Hepatic stellate cell (primary cell): ENCODE data around the gene NOM1.
"Not testable (repeated sequence)": the region's sequence is repeated elsewhere in the genome, so short reads cannot be mapped to it uniquely, and the experiment has no call there.

Experiments
- DNase-seq: peaks from one replicate; pipeline ENCODE4 v3.0.0; 2011; ENCODE audit warnings: low spot score

The NOM1 gene

GRCh38 chr7:156949541-156950380, at the start of gene NOM1:
Gene NOM1, plus strand, starts transcription at chr7:156949712. Its CDS starts 26 bp downstream, at chr7:156949738.
- DNase-seq, result peak; percentile 87

DNA sequence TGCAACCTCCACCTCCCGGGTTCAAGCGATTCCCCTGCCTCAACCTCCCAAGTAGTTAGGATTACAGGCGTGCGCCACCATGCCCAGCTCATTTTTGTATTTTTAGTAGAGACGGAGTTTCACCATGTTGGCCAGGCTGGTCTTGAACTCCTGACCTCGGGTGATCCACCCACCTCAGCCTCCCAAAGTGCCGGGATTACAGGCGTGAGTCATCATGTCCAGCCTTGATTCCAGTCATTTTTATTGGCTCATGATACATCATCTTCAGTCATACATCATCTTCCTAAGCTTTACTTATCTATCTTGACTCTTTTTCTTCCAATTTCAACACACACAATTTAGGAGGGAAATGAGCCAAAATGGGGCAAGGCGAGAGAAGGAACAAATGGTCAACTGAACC, 49.4 kb upstream of the NOM1 start:
- DNase-seq, result not testable (repeated sequence)

DNA sequence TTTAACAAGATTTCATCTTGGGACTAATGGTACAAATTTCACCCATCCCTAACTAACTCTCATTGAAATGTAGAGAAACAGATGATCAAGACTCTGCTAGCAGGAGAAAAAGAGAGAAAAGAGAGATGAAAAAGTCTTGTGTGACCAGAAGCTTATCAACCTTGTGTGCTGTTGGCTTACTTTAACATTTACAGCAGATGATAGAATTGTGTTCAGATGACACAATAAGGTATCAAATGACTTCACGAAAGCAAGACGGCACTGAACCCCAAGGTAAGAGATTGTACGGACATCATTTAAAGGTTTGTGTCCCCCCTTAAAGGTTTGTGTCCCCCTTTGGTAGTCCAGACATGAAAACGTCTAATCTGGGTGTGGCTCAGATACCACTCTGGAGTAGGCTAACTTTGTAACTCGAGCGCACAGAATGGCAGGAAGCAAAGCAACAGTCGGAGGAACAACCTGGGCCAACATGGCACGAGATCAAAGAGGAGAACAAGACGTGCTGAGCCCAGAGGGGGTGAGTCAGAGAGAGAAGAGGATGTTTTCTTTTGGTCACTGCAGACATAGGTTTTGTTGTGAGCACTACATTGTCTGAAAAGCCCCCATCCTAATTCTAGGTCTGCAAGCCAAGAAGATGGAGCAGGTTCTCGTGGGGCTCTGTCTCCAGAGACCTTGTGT, 46.1 kb upstream of the NOM1 start:
- no peak for DNase-seq

DNA sequence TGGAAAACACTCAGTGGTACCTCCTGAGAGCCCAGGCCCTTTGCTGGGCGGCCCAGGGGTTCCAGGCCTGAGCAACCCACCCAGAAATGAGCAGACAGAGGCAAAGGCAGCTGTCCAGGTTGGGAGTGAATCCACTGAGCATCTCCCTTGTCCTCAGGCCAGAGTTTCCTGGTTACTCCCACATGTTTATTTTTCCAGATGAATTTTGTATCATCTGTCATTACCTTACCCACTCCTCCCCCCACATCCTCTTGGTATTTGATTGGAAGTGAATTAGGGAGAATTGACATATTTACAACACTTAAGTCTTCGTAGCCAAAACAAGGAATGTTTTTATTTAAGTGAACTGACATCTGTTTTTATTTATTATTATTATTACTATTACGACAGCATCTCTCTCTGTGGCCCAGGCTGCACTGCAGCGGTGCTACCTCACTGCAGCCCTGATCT, 43.3 kb upstream of the NOM1 start:
- DNase-seq, result no peak

DNA sequence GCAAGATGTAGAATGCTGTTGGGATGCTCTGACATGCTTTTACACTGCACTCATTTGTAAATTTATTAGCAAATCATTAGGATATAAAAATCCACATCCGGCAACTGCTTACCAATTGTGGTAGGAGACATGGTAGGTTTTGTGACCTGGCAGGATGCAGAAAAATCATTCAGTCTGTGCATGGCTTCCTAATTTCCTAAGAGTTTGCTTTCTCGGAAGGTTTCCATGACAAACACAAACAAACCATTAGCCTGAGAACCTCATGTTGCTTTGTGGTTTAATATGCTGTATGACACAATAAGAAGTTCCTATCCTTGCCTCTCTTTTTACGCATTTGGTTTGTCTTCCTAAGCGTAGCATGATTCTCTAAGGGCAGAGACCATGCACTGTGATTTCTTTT, 41.9 kb upstream of the NOM1 start:
- DNase-seq, result no peak

DNA sequence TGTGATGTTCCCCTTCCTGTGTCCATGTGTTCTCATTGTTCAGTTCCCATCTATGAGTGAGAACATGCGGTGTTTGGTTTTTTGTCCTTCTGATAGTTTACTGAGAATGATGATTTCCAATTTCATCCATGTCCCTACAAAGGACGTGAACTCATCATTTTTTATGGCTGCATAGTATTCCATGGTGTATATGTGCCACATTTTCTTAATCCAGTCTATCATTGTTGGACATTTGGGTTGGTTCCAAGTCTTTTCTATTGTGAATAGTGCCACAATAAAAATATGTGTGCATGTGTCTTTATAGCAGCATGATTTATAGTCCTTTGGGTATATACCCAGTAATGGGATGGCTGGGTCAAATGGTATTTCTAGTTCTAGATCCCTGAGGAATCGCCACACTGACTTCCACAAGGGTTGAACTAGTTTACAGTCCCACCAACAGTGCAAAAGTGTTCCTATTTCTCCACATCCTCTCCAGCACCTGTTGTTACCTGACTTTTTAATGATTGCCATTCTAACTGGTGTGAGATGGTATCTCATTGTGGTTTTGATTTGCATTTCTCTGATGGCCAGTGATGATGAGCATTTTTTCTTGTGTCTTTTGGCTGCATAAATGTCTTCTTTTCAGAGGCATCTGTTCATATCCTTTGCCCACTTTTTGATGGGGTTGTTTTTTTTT, 39.8 kb upstream of the NOM1 start:
- DNase-seq, result not testable (repeated sequence)

DNA sequence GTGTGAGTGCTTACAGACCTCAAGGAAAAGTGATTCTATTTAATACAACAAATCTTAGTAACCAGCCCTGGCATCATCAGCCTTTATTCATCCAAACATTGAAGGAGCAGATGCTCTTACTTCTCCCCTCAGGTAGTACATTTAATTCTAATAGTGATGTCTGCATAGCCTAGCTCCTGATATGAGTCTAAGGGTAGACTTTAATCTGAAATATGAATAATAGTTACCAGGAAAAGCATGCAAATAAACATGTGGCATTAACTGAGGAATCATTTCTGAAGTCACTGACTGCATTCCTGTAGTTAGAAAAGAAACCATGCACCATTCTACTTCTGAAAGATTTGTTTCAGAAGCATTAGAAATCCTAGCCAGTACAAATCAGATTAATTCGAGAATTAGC, 30.9 kb upstream of the NOM1 start:
- no peak for DNase-seq

DNA sequence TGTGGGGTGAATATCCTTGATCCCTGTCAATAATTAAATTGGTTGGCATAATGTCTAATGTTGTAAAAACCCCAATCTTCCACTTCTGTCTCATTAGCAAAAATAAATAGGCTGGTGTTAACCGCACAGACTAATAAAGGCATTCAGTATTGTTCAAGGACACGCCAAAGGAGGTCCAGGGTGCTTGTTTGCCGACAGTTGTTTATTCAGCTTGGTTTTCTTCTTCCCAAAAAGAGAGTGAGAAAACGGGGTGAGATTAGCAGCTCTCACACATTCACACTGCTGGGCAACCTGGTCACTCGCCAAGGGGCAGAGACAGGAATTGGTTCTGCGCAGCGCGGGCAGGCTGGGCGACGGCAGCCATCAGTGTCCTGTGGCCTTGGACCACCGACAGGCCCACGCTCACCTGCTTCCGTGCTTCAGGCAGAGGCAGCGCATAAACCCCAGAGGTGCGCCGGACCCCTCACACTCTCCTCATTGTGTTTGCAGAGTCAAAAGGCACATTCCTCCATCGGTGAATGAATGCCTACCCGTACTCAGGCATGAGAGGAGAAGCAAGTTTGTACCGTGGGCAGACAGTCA, 30.3 kb upstream of the NOM1 start:
- no peak for DNase-seq

- DNase-seq, result no peak
These were observed 29.4 kb upstream of the NOM1 start for GRCh38 chr7:156920076-156920475.

DNA sequence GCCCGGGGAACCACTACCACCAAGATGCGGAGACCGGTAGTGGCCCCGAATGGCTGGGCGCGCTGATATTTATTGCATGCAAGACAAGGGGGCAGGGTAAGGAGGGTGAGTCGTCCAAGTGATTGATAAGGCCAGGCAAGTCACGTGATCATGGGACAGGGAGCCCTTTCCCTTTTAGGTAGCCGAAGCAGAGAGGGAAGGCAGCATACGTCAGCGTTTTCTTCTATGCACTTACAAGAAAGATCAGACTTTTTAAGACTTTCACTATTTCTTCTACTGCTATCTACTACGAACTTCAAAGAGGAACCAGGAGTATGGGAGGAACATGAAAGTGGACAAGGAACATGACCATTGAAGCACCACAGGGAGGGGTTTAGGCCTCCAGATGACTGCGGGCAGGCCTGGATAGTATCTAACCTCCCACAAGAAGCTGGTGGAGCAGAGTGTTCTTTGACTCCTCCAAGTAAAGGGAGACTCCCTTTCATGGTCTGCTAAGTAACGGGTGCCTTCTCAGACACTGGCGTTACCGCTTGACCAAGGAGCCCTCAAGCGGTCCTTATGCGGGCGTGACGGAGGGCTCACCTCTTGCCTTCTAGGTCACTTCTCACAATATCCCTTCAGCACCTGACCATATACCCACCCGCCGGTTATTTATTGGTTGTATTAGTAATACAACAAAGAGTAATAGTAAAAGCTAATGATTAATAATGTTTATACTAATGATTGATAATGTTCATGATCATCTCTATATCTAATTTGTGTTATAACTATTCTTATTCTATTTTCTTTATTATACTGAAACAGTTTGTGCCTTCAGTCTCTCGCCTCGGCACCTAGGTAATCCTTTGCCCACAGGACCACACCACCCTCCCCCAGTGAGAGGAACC, 28.8 kb upstream of the NOM1 start:
- DNase-seq, result not testable (repeated sequence)

GRCh38 chr7:156922304-156922703, 27.2 kb upstream of the NOM1 start:
- DNase-seq, result not testable (repeated sequence)

- not testable (repeated sequence) for DNase-seq
These were observed 23.7 kb upstream of the NOM1 start for GRCh38 chr7:156925821-156926220.

- no peak for DNase-seq
These were observed 21.7 kb upstream of the NOM1 start for GRCh38 chr7:156927571-156928405.

DNA sequence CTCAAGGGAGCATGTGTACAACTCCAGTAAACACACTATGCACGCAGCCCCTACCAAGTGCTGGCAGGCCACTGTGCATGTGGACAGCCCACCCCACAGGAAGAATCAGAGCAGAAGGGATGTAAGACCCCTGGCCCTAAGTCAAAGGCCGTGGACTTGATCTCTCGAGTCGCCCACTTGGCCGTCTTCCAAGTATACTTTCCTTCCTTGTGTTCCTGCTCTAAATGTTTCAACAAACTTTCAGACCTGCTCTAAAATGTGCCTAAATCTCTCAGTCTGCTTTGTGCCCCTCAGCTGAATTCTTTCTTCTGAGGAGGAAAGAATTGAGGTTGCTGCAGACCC, 21.1 kb upstream of the NOM1 start:
- no peak for DNase-seq

DNA sequence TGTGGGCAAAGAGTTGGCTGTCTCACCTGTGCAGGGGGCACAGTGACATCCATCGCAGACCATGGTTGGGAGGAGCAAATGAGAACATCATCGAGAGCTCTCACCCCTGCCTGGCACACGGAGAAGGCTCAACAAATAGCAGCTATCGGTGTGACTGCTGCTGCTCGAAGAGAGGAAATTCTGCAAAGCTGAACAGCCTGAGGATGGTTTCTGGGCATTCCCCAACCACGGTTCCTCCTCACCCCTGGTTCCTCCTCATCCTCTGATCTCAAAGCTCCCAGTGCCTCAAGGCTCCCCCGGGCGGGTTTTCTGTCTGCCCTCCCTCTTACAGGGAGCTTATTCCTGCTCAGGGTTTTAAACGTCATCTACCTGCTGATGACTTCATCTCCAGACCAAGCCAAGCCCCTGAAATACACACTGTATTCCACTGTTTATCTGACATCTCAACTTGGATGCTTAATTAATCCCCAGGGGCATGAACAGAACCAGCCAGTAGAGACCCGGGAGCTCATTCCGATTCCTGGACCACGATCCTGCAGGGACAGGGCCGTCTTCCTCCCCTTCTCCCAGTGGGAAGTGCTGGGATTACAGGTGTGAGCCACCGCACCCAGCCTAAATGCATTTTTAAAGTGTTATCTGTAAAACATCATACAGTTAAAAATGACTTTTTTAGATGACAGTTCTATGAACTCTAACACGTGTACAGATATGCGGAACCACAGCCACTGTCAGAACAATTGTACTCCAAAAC, 19.5 kb upstream of the NOM1 start:
- DNase-seq, result no peak

GRCh38 chr7:156932006-156932405, 17.5 kb upstream of the NOM1 start:
- no peak for DNase-seq

DNA sequence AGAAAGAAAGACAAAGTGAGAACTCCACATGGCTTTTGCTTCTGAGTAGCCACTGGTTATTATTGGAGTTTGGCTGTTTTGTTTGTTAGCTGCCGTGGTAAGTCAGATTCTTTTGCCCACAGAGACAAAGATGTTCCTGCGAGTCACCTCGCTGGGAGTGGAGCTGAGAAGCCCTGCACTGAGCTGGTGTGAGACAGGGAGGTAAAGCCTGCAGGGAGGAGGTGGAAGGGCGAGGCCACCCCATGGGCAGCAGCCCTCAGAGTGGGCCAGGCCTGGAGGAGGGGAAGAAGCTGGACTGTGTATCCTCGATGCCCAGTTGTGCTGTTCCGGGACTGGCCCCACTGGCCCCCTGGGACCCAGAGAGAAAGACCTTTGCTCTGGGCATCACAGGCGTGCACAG, 14.3 kb upstream of the NOM1 start:
- DNase-seq, result no peak

GRCh38 chr7:156936766-156937165, 12.7 kb upstream of the NOM1 start:
- not testable (repeated sequence) for DNase-seq

- DNase-seq, result no peak
These were observed 8.9 kb upstream of the NOM1 start for GRCh38 chr7:156940421-156941122.
